Activated CD4-positive, alpha-beta memory T cell treated with anti-CD3 and anti-CD28 coated beads for 36 hours (primary cell): ENCODE measurements around the gene SYP. TPM values are rescaled to one million over a fixed set of nuclear protein-coding genes. Genes with fewer than 3 reads are reported as not detected.
A peak's percentile ranks its signal among the peaks of the same experiment; 100 is the strongest.
"Not testable (repeated sequence)": the region's sequence is repeated elsewhere in the genome, so short reads cannot be mapped to it uniquely, and the experiment has no call there.

ENCODE experiments used
- CTCF ChIA-PET: fragments of 350-600 bp; sonication (Branson Sonifier 250); formaldehyde crosslinking; loops from one replicate; lab custom pipeline; 2021; ENCODE audit warnings: antibody characterized with exemption, inconsistent platforms; lab: Charles Lee
- POLR2A ChIA-PET: fragments of 350-600 bp; sonication (Branson Sonifier 250); formaldehyde crosslinking; loops from one replicate; lab custom pipeline; 2021; ENCODE audit warnings: antibody characterized with exemption; lab: Charles Lee
- DNase-seq: peaks from one replicate; pipeline ENCODE4 v3.0.0-alpha.2; 2020
- H3K27ac Mint-ChIP-seq: one replicate; pipeline ENCODE4 v1.8.0; 2021; ENCODE audit warnings: mixed read lengths
- H3K27me3 Mint-ChIP-seq: one replicate; pipeline ENCODE4 v1.8.0; 2021; ENCODE audit warnings: mixed read lengths
- H3K36me3 Mint-ChIP-seq: one replicate; pipeline ENCODE4 v1.8.0; 2021; ENCODE audit warnings: mixed read lengths
- H3K4me1 Mint-ChIP-seq: one replicate; pipeline ENCODE4 v1.8.0; 2021; ENCODE audit warnings: low read depth, mixed read lengths
- H3K4me3 Mint-ChIP-seq: one replicate; pipeline ENCODE4 v1.8.0; 2021; ENCODE audit warnings: mild to moderate bottlenecking, mixed read lengths
- H3K9me3 Mint-ChIP-seq: one replicate; pipeline ENCODE4 v1.8.0; 2021; ENCODE audit warnings: mixed read lengths
- intact Hi-C: fragments of 100-400 bp; cut with micrococcal nuclease; formaldehyde crosslinking; loops from one replicate; pipeline ENCODE4 v1.15.1; 2023
- total RNA-seq, 2 experiments: library from RNA; stranded (reverse); gene quantifications; one replicate each; pipeline ENCODE4 v1.2.3, GENCODE V29; 2021

The SYP gene
- total RNA-seq, 2 experiments from 2014 or later = 5.3 to 5.4 TPM

DNA sequence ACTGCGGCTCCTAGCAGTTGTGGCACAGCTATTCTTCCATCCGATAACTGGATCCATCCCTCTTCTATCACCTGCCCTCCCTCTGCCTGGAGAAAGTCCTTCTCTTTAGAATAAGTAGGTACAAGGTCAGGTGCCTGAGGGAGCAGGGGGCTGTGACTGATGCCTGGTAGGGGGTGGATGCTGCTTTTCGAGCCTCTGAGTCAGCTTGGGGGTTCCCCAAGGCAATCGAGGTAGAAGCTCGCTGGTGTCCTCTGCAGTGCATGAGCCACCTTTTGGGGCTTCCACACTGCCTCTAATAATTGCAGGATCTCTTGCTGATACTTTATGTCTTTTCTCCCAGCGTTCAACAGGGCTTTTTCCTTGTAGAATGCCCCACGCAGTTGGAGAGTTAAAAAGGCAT lies 56.8 kb downstream of the SYP start:
- intact Hi-C loops, H3K4me1 Mint-ChIP-seq, H3K27me3 Mint-ChIP-seq, H3K36me3 Mint-ChIP-seq, H3K27ac Mint-ChIP-seq, H3K4me3 Mint-ChIP-seq: not testable (repeated sequence)
- ChIA-PET CTCF (interaction anchor here (0.9 to 2.1 kb wide), 2 partner anchors 11 to 13 kb away, joined by 3 to 8 read pairs; no protein-coding TSS in a partner anchor), POLR2A (interaction anchor here (0.8 to 1.1 kb wide), 2 partner anchors 21 to 24 kb away, joined by 3 read pairs; no protein-coding TSS in a partner anchor)
- peak; percentile 21 for DNase-seq
- peaks cover 15% of the 10 kb centered on the region for H3K9me3 Mint-ChIP-seq

DNA sequence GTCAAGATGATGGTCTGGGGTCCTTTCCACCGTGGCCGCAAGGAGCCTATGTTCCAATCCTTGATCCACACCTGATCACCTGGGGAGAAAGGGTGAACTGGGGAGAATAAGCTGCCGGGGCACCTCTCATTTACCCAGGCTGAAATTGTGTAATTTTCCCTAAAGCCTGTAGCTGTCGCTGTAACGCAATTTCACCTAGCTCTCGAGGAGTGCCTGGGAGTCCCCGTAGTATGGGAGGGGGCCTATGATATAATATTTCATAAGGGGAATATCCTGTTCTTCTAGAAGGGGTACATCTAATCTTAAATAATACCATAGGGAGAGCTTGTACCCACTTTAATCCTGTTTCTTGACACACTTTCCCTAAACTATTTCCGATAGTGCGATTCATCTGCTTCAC lies 57.7 kb downstream of the SYP start:
- CTCF ChIA-PET = interaction anchor here (1.0 to 2.1 kb wide), 2 partner anchors 12 to 48 kb away, joined by 4 to 8 read pairs; no protein-coding TSS in a partner anchor
- intact Hi-C loops, H3K4me1 Mint-ChIP-seq, H3K4me3 Mint-ChIP-seq, H3K36me3 Mint-ChIP-seq, H3K27me3 Mint-ChIP-seq, DNase-seq, H3K27ac Mint-ChIP-seq: not testable (repeated sequence)
- H3K9me3 Mint-ChIP-seq = peaks cover 15% of the 10 kb centered on the region
- POLR2A ChIA-PET = interaction anchor here (0.6 to 1.1 kb wide), 2 partner anchors 25 to 544 kb away, joined by 3 read pairs; no protein-coding TSS in a partner anchor

DNA sequence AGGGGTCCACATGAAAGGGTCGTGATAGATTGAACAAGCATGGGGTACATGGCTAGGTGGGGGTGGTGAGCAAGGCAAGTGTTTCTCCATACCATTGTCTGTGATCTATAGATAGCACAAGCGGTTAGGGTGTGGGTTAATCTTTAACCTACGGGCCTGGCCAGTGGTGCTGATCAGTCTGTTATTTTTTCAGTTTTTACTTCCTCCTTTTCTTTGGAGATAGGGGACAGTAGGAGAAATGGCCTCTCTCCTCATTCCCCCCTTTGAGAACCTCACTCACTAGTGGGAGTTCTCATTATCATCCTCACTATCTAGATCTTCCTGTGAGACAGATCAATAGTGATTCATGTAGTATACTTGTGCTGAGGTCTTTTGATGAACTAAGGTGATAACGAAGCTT lies 60.3 kb downstream of the SYP start:
- CTCF ChIA-PET = no interaction called here
- H3K36me3 Mint-ChIP-seq = peaks cover 3% of the 10 kb centered on the region
- H3K27ac Mint-ChIP-seq = no peak overlapping the region
- H3K9me3 Mint-ChIP-seq = peaks cover 15% of the 10 kb centered on the region
- intact Hi-C loops = no loop called here
- no peak for DNase-seq
- no peaks in the 10 kb centered on the region for H3K4me1 Mint-ChIP-seq
- POLR2A ChIA-PET = no interaction called here
- no peak overlapping the region for H3K4me3 Mint-ChIP-seq
- H3K27me3 Mint-ChIP-seq = no peaks in the 10 kb centered on the region

Other genes starting within 250 kb of the SYP start
- gene OTUD5, start 242.6 kb downstream of the SYP start, total RNA-seq = 10 to 100 TPM; 83.4 to 85.4 TPM
- 1 to 10 TPM; 2.4 to 2.5 TPM for gene KCND1, start 228.3 kb downstream of the SYP start, total RNA-seq
- gene GRIPAP1, start 197.9 kb downstream of the SYP start, total RNA-seq = 10 to 100 TPM; 76.1 to 78.4 TPM
- gene TFE3, start 156.8 kb downstream of the SYP start, total RNA-seq = 10 to 100 TPM; 29.0 to 29.1 TPM
- gene CCDC120, start 141.2 kb downstream of the SYP start, total RNA-seq = 1 to 10 TPM; 2.7 to 3.6 TPM
- gene PRAF2, start 126.2 kb downstream of the SYP start, total RNA-seq = 10 to 100 TPM; 13.2 TPM
- 10 to 100 TPM; 23.3 to 28.9 TPM for gene WDR45, start 120.3 kb downstream of the SYP start, total RNA-seq
- gene GPKOW, start 76.5 kb downstream of the SYP start, total RNA-seq = 10 to 100 TPM; 22.0 to 22.6 TPM
- gene MAGIX, start 37.4 kb downstream of the SYP start, total RNA-seq = 1 to 10 TPM in 1 of 2 experiments, under 1 TPM in 1; 0.87 to 1.0 TPM
- 100 to 1,000 TPM; 222 to 234 TPM for gene PLP2, start 28.3 kb downstream of the SYP start, total RNA-seq
- gene PRICKLE3, start 13.8 kb downstream of the SYP start, total RNA-seq = 10 to 100 TPM; 18.1 to 20.1 TPM
- under 1 TPM; 0.51 to 0.74 TPM for gene CACNA1F, start 33.1 kb upstream of the SYP start, total RNA-seq
- 10 to 100 TPM; 21.0 to 21.1 TPM for gene CCDC22, start 35.3 kb upstream of the SYP start, total RNA-seq
- gene FOXP3, start 64.5 kb upstream of the SYP start, total RNA-seq = 10 to 100 TPM; 23.1 to 23.8 TPM
- 1 to 10 TPM; 7.0 to 8.1 TPM for gene PPP1R3F, start 69.6 kb upstream of the SYP start, total RNA-seq
- gene GAGE10, start 103.5 kb upstream of the SYP start, total RNA-seq = not detected
- gene GAGE12J, start 121.8 kb upstream of the SYP start, total RNA-seq = not detected
- gene GAGE13, start 131.4 kb upstream of the SYP start, total RNA-seq = not detected